CD14-positive monocyte (primary cell): ENCODE data around the gene GRIA1. TPM values are rescaled to one million over a fixed set of nuclear protein-coding genes. Genes with fewer than 3 reads are reported as not detected.

Experiments used
- DNase-seq, 3 donors: peaks; one replicate each; pipeline ENCODE4 v3.0.0-alpha.2; 2011 to 2022
- H2AFZ ChIP-seq: 2 replicates; pipeline ENCODE4 v1.6.0; 2012; ENCODE audit warnings: mild to moderate bottlenecking, low read depth, low read length, inconsistent platforms; ENCODE audit not compliant: insufficient read depth, poor library complexity, severe bottlenecking
- H3K27ac ChIP-seq, 2 donors: 1 replicate in 1 of 2; 2 replicates in 1 of 2; pipeline ENCODE4 v1.5.1; 2012 to 2013; ENCODE audit warnings: low read length in 2 of 2, control low read depth in 1 of 2, inconsistent platforms in 1 of 2, low read depth in 1 of 2, mild to moderate bottlenecking in 1 of 2
- H3K27me3 ChIP-seq, 2 donors: one replicate each; pipeline versions ENCODE4 v1.6.0 to v1.6.1; 2011 to 2013; ENCODE audit warnings: low read length in 2 of 2; ENCODE audit not compliant: control insufficient read depth in 2 of 2, insufficient read depth in 2 of 2
- H3K36me3 ChIP-seq, 2 donors: replicated peaks in 1 of 2; 1 replicate in 1 of 2; 2 replicates in 1 of 2; pipeline versions ENCODE4 v1.5.1 to v1.6.1; 2012 to 2013; ENCODE audit warnings: low read length in 2 of 2, control low read depth in 1 of 2, inconsistent platforms in 1 of 2, mild to moderate bottlenecking in 1 of 2; ENCODE audit not compliant: insufficient read depth in 2 of 2, control insufficient read depth in 1 of 2
- H3K4me1 ChIP-seq, 2 donors: 1 replicate in 1 of 2; 2 replicates in 1 of 2; pipeline versions ENCODE4 v1.5.1 to v1.6.1; 2012 to 2013; ENCODE audit warnings: low read length in 2 of 2, control low read depth in 1 of 2, inconsistent platforms in 1 of 2, mild to moderate bottlenecking in 1 of 2, moderate library complexity in 1 of 2; ENCODE audit not compliant: insufficient read depth in 2 of 2, control insufficient read depth in 1 of 2
- H3K4me2 ChIP-seq: replicated peaks from 2 replicates; pipeline ENCODE3; 2012; ENCODE audit warnings: low read length, moderate library complexity, mild to moderate bottlenecking; ENCODE audit not compliant: poor library complexity, severe bottlenecking; ENCODE audit errors: extremely low read depth
- H3K4me3 ChIP-seq, 3 experiments: fragments of 200-600 bp in 1 of 3; sonication (generic) in 1 of 3; replicated peaks in 1 of 3; 1 replicate in 2 of 3; 2 replicates in 1 of 3; pipeline ENCODE4 v1.5.1; 2011 to 2013; ENCODE audit warnings: low read length in 3 of 3, mild to moderate bottlenecking in 3 of 3, control low read depth in 2 of 3, low read depth in 2 of 3, inconsistent platforms in 1 of 3, moderate library complexity in 1 of 3
- H3K79me2 ChIP-seq: 2 replicates; pipeline ENCODE4 v1.6.0; 2012; ENCODE audit warnings: mild to moderate bottlenecking, control low read depth, inconsistent platforms, low read length, moderate library complexity; ENCODE audit not compliant: insufficient read depth
- H3K9ac ChIP-seq: 2 replicates; pipeline ENCODE4 v1.6.0; 2017; ENCODE audit warnings: low read length, mild to moderate bottlenecking; ENCODE audit not compliant: insufficient read depth, poor library complexity, severe bottlenecking
- H3K9me3 ChIP-seq, 2 donors: replicated peaks in 1 of 2; 1 replicate in 1 of 2; 2 replicates in 1 of 2; pipeline versions ENCODE4 v1.5.1 to v1.6.1; 2012 to 2013; ENCODE audit warnings: low read length in 2 of 2, control low read depth in 1 of 2; ENCODE audit not compliant: control insufficient read depth in 1 of 2, insufficient read depth in 1 of 2
- H4K20me1 ChIP-seq: 2 replicates; pipeline ENCODE4 v1.6.0; 2012; ENCODE audit warnings: mild to moderate bottlenecking, low read length, control low read depth, moderate library complexity; ENCODE audit not compliant: insufficient read depth
- H3K27ac Mint-ChIP-seq, 7 donors: one replicate each; pipeline ENCODE4 v1.8.0; 2020; ENCODE audit warnings: mild to moderate bottlenecking in 7 of 7, mixed read lengths in 7 of 7, moderate library complexity in 6 of 7, inconsistent platforms in 2 of 7
- H3K27me3 Mint-ChIP-seq, 3 donors: one replicate each; pipeline ENCODE4 v1.8.0; 2021 to 2022; ENCODE audit warnings: low read depth in 3 of 3, mild to moderate bottlenecking in 3 of 3, mixed read lengths in 3 of 3, moderate library complexity in 3 of 3, inconsistent platforms in 1 of 3
- H3K36me3 Mint-ChIP-seq, 2 donors: one replicate each; pipeline ENCODE4 v1.8.0; 2020; ENCODE audit warnings: mixed read lengths in 2 of 2, inconsistent platforms in 1 of 2, mild to moderate bottlenecking in 1 of 2
- H3K4me1 Mint-ChIP-seq: one replicate; pipeline ENCODE4 v1.8.0; 2020; ENCODE audit warnings: mild to moderate bottlenecking, mixed read lengths
- H3K4me3 Mint-ChIP-seq, 2 donors: one replicate each; pipeline ENCODE4 v1.8.0; 2020; ENCODE audit warnings: mild to moderate bottlenecking in 2 of 2, mixed read lengths in 2 of 2, moderate library complexity in 1 of 2
- H3K9me3 Mint-ChIP-seq, 7 donors: one replicate each; pipeline ENCODE4 v1.8.0; 2020 to 2022; ENCODE audit warnings: mixed read lengths in 7 of 7, mild to moderate bottlenecking in 6 of 7, moderate library complexity in 6 of 7, inconsistent platforms in 2 of 7
- WGBS: methylation state at CpG from one replicate; pipeline ENCODE4 v1.1.5; 2013; ENCODE audit warnings: missing lambda C conversion rate; ENCODE audit not compliant: insufficient coverage; 5-methylcytosine and 5-hydroxymethylcytosine counted together
- intact Hi-C, 2 donors: fragments of 100-400 bp; cut with micrococcal nuclease; formaldehyde crosslinking; loops; one replicate each; pipeline versions ENCODE4 v1.15.0 to v1.15.1; 2023
- polyA plus RNA-seq, 3 donors: library from polyadenylated mRNA; depleted of rRNA in 1 of 3; unstranded in 2 of 3; stranded (reverse) in 1 of 3; fragments of 300-500 nt in 2 of 3; fragments of >200 nt in 1 of 3; fragmentation: Illumina TruSeq in 2 of 3; gene quantifications; 1 replicate in 2 of 3; 2 replicates in 1 of 3; pipeline ENCODE4 v1.2.3, GENCODE V29; 2012 to 2021
- TF ChIP-seq, protein P1 (sequence below): fragments of 200-600 bp; IDR thresholded peaks from one replicate; pipeline ENCODE4 v1.8.0; 2022; ENCODE audit warnings: antibody characterized with exemption, mild to moderate bottlenecking

The GRIA1 gene
- polyA plus RNA-seq, 3 donors: not detected

- WGBS: 100% methylated on average over 1 of the region's 2 CpGs
- TF ChIP-seq, protein P1, sequence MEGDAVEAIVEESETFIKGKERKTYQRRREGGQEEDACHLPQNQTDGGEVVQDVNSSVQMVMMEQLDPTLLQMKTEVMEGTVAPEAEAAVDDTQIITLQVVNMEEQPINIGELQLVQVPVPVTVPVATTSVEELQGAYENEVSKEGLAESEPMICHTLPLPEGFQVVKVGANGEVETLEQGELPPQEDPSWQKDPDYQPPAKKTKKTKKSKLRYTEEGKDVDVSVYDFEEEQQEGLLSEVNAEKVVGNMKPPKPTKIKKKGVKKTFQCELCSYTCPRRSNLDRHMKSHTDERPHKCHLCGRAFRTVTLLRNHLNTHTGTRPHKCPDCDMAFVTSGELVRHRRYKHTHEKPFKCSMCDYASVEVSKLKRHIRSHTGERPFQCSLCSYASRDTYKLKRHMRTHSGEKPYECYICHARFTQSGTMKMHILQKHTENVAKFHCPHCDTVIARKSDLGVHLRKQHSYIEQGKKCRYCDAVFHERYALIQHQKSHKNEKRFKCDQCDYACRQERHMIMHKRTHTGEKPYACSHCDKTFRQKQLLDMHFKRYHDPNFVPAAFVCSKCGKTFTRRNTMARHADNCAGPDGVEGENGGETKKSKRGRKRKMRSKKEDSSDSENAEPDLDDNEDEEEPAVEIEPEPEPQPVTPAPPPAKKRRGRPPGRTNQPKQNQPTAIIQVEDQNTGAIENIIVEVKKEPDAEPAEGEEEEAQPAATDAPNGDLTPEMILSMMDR: no peak
- no peaks in the 10 kb centered on the region for H3K27me3 ChIP-seq
- H3K9ac ChIP-seq: no peak overlapping the region
- no peaks in the 10 kb centered on the region for H3K9me3 ChIP-seq
- peaks cover 0 to 1% (median 0%) of the 10 kb centered on the region in 3 donors for H3K27me3 Mint-ChIP-seq
- no peaks in the 10 kb centered on the region for H3K36me3 Mint-ChIP-seq
- H2AFZ ChIP-seq: no peak overlapping the region
- no peak overlapping the region for H3K4me3 Mint-ChIP-seq
- H3K4me1 ChIP-seq: no peaks in the 10 kb centered on the region
- no peak overlapping the region for H3K27ac Mint-ChIP-seq
- intact Hi-C loops: no loop called here
- no peak overlapping the region for H3K4me3 ChIP-seq
- H4K20me1 ChIP-seq: no peaks in the 10 kb centered on the region
- no peaks in the 10 kb centered on the region for H3K79me2 ChIP-seq
- no peaks in the 10 kb centered on the region for H3K4me1 Mint-ChIP-seq
- DNase-seq: no peak
- no peaks in the 10 kb centered on the region for H3K36me3 ChIP-seq
- no peak overlapping the region for H3K4me2 ChIP-seq
- H3K9me3 Mint-ChIP-seq: peaks cover 0 to 9% (median 3%) of the 10 kb centered on the region in 7 donors
- no peak overlapping the region for H3K27ac ChIP-seq
These were observed 300.9 kb downstream of the GRIA1 start for GRCh38 chr5:153791339-153791738.

GRCh38 chr5:153792305-153792704 lies 301.8 kb downstream of the GRIA1 start:
- peaks cover 0 to 9% (median 3%) of the 10 kb centered on the region in 7 donors for H3K9me3 Mint-ChIP-seq
- H3K36me3 ChIP-seq: no peaks in the 10 kb centered on the region
- DNase-seq: no peak
- peaks cover 0 to under 1% (median 0%) of the 10 kb centered on the region in 3 donors for H3K27me3 Mint-ChIP-seq
- intact Hi-C loops: no loop called here
- no peaks in the 10 kb centered on the region for H3K36me3 Mint-ChIP-seq
- H3K4me3 Mint-ChIP-seq: no peak overlapping the region
- no peak overlapping the region for H3K27ac Mint-ChIP-seq
- no peaks in the 10 kb centered on the region for H4K20me1 ChIP-seq
- no peaks in the 10 kb centered on the region for H3K4me1 ChIP-seq
- H3K4me2 ChIP-seq: no peak overlapping the region
- H3K4me3 ChIP-seq: no peak overlapping the region
- H3K27ac ChIP-seq: no peak overlapping the region
- peaks cover 0 to 3% of the 10 kb centered on the region in 2 donors for H3K9me3 ChIP-seq
- no peaks in the 10 kb centered on the region for H3K27me3 ChIP-seq
- H3K79me2 ChIP-seq: no peaks in the 10 kb centered on the region
- TF ChIP-seq, protein P1: no peak
- H3K4me1 Mint-ChIP-seq: no peaks in the 10 kb centered on the region
- no peak overlapping the region for H3K9ac ChIP-seq
- H2AFZ ChIP-seq: no peak overlapping the region
